ENCODE data around the gene C10orf62. TPM values are rescaled to one million over a fixed set of nuclear protein-coding genes. Genes with fewer than 3 reads are reported as not detected.

The C10orf62 gene
- total RNA-seq, 1 experiment from 2014 or later = not detected

DNA sequence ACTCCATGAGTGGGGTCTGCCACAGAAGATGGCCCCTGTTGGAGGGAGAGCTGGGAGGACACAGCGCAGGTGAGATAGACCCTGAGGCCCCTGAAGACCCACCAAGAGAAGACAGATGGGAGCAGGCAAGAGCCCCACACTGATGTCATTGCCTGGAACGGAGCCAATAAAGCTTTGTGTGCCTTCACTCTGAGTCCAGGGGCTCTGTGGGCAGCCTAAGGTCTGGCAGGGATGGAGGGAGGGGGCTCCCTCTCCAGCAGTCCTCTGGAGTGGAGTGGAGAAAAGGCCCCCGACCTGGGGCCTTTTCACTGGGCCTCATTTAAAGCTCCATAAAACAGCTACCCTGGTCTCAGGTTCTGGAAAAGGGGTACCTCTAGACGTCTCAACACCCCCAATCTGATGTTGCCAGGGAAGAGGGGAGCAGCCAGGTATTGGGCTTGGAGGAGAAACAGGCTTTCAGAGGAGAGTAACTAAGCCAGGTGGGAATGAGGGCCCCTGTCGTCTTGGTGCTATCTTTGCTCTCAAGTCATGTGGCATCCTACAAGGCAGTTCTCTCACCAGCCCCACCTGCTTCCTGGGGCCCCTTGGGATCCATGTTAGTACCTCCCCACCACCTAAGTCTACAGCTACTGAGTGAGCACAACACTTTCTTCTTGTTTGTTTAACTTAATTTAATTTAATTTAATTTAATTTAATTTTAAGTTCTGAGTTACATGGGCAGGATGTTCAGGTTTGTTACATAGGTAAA lies 1.4 kb downstream of the C10orf62 start:
- no TSS peak for BruUV-seq (replicated peaks)
- no peak for DNase-seq (ENCODE audit: low read depth, low spot score)
- Histone ChIP-seq H3K4me1 (ENCODE audit: control insufficient read depth, insufficient read depth, low read length) (peaks cover 1% of the 10 kb centered on the region; the same call in 1 of the 2 replicates), H3K27ac (ENCODE audit: low read length) (no peak overlapping the region), H3K27me3 (ENCODE audit: control insufficient read depth, insufficient read depth, low read length) (no peaks in the 10 kb centered on the region), H3K36me3 (ENCODE audit: control insufficient read depth, insufficient read depth, low read length) (no peaks in the 10 kb centered on the region), H3K4me3 (ENCODE audit: low read depth in 2 of 2, low read length in 2 of 2) (no peak overlapping the region), H3K9me3 (ENCODE audit: control insufficient read depth, insufficient read depth, low read depth, low read length) (no peaks in the 10 kb centered on the region)
- intact Hi-C loops (cut with micrococcal nuclease; ENCODE audit: unreplicated experiment) (no loop called here), in situ Hi-C loops (cut with HindIII; ENCODE audit: low pct_unique_long_range_greater_than_20kb, low sequenced_read_pairs) (no loop called here)
- TF ChIP-seq POLR2AphosphoS5 (IDR thresholded peaks at IDR 0.05; ENCODE audit: low read depth, low read length) (no peak), CTCF (IDR thresholded peaks at IDR 0.05) (no peak), SIN3A (IDR thresholded peaks at IDR 0.05; ENCODE audit: borderline replicate concordance, insufficient read depth, low read depth, low read length) (no peak), TCF7L2 (IDR thresholded peaks at IDR 0.05; ENCODE audit: low read depth, low read length) (no peak)
- TF ChIP-seq, protein P1, sequence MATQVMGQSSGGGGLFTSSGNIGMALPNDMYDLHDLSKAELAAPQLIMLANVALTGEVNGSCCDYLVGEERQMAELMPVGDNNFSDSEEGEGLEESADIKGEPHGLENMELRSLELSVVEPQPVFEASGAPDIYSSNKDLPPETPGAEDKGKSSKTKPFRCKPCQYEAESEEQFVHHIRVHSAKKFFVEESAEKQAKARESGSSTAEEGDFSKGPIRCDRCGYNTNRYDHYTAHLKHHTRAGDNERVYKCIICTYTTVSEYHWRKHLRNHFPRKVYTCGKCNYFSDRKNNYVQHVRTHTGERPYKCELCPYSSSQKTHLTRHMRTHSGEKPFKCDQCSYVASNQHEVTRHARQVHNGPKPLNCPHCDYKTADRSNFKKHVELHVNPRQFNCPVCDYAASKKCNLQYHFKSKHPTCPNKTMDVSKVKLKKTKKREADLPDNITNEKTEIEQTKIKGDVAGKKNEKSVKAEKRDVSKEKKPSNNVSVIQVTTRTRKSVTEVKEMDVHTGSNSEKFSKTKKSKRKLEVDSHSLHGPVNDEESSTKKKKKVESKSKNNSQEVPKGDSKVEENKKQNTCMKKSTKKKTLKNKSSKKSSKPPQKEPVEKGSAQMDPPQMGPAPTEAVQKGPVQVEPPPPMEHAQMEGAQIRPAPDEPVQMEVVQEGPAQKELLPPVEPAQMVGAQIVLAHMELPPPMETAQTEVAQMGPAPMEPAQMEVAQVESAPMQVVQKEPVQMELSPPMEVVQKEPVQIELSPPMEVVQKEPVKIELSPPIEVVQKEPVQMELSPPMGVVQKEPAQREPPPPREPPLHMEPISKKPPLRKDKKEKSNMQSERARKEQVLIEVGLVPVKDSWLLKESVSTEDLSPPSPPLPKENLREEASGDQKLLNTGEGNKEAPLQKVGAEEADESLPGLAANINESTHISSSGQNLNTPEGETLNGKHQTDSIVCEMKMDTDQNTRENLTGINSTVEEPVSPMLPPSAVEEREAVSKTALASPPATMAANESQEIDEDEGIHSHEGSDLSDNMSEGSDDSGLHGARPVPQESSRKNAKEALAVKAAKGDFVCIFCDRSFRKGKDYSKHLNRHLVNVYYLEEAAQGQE (IDR thresholded peaks at IDR 0.05; ENCODE audit: insufficient read depth in 1 of 2, low read depth in 2 of 2, low read length in 1 of 2) = no peak
- POLR2A ChIA-PET = interaction anchor here (0.6 kb wide), 2 partner anchors 7 to 161 kb away, joined by 3 to 7 read pairs; no protein-coding TSS in a partner anchor
- CTCF ChIA-PET = interaction anchor here (0.5 kb wide), 1 partner anchor 259 kb away, joined by 4 read pairs; the partner anchor contains the start of gene GOLGA7B
- ATAC-seq = no peak

DNA sequence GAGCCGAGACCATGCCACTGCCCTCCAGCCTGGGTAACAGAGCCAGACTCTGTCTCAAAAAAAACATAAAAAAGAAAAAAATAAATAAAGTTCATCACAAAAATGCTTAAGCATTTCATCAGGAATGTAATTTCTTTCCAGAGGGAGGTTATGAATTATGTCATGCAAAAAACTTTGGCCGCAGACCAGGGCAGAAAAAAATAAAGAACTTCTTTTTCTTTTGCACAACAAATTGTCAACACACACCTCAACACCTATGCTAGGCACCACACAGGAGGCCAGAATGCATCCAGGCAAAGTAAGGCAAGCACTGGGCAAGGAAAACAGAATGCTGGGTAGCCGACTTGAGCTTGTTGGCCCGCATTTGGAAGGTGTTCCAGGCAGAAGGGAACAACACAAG lies 3.9 kb downstream of the C10orf62 start:
- intact Hi-C loops (cut with micrococcal nuclease; ENCODE audit: unreplicated experiment) (no loop called here), in situ Hi-C loops (cut with HindIII; ENCODE audit: low pct_unique_long_range_greater_than_20kb, low sequenced_read_pairs) (no loop called here)
- no peak for DNase-seq (ENCODE audit: low read depth, low spot score)
- ChIA-PET POLR2A (no interaction called here), CTCF (no interaction called here)
- Histone ChIP-seq H3K4me3 (ENCODE audit: low read depth in 2 of 2, low read length in 2 of 2) (no peak overlapping the region), H3K9me3 (ENCODE audit: control insufficient read depth, insufficient read depth, low read depth, low read length) (no peaks in the 10 kb centered on the region), H3K36me3 (ENCODE audit: control insufficient read depth, insufficient read depth, low read length) (no peaks in the 10 kb centered on the region), H3K4me1 (ENCODE audit: control insufficient read depth, insufficient read depth, low read length) (peaks cover 14% of the 10 kb centered on the region; the same call in 1 of the 2 replicates), H3K27ac (ENCODE audit: low read length) (no peak overlapping the region), H3K27me3 (ENCODE audit: control insufficient read depth, insufficient read depth, low read length) (no peaks in the 10 kb centered on the region)
- no TSS peak for BruUV-seq (replicated peaks)
- no peak for ATAC-seq
- TF ChIP-seq TCF7L2 (IDR thresholded peaks at IDR 0.05; ENCODE audit: low read depth, low read length) = no peak
- no peak for TF ChIP-seq SIN3A (IDR thresholded peaks at IDR 0.05; ENCODE audit: borderline replicate concordance, insufficient read depth, low read depth, low read length)
